Stimulated activated naive CD4-positive, alpha-beta T cell (primary cell): ENCODE measurements around the gene TPPP.
"Not testable (repeated sequence)": the region's sequence is repeated elsewhere in the genome, so short reads cannot be mapped to it uniquely, and the experiment has no call there.

Experiments used
- DNase-seq, 6 experiments: peaks; one replicate each; lab custom pipeline; 2025; lab: John Stamatoyannopoulos, UW

The TPPP gene

DNA sequence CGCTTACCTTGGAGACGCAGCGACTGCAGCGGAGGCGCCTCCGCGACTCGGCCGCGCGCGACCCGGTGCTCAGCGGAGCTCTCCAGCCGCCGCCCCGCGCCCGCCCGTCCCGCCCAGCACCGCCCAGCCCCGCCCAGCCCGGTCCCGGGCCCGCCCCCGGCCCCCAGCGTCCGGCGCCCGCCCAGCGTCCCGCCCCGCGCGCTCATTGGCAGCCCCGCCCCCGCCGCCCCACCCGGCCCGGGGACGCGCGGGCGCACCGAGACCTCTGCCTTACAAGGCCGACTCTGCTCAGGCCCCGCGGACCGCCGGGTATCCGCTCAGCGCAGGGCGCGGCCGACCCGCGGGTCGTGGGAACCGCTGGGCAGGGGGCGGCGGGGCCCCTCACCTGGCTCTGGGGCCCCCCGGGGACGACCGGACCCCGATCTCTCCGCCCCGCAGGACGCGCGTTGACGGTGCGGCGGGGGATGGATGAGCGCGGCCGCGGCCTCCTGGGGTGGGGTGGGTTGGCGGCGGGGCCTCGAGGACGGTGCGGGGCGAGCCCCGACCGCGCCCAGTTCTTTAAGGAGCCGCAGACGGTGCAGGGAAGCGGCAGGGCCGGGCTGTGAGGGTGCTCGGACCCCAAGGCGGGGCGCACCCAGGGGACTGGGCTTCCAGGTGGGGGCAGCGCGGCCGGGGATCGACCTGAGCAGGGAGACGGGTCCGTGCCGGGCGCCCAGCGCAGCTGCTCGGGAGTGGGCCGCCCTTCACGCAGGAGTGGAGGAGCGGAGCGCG lies at the start of gene TPPP:
Gene TPPP, minus strand, starts transcription at position 82 of the 771 bp plus-strand sequence. CDS start 15,292 bp downstream, outside the sequence.
- DNase-seq = peak; percentile 27 to 72 (median 66)

DNA sequence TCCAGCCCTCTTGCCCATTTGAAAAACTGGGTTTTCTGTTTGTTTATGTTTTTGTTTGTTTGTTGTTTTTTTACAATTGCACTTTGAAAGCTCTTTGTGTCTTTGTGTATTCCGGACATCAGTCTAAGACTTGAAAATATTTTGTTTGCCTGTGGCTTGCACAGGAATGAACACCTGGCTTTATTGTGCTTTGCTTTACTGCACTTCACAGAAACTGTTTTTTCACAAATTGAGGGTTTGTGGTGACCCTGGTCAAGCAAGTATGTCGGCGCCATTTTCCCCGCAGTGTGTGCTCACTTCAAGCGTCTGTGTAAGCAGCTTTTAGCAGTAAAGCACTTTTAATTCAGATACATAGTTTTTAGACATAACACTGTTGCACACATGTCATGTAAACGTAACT lies 49.1 kb upstream of the TPPP start:
- not testable (repeated sequence) for DNase-seq

DNA sequence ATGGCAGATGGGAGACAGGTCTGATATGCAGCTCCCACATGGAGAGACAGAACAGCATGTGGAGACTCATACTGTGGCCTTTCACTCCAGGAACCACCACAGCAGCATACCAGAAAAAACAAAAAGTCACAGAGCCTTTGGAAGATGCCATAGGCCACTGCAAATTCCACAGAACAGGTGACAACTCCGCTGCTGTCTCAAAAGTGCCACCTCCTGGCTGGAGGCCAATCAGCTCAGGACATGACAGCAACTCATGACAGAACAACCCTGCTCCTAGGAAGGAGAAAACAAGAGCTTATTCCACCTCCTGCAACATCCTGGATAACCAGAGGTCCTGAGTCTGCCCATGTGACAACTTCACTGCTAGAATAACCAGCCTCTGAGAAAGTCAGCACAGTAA lies 41.0 kb upstream of the TPPP start:
- DNase-seq = not testable (repeated sequence)

DNA sequence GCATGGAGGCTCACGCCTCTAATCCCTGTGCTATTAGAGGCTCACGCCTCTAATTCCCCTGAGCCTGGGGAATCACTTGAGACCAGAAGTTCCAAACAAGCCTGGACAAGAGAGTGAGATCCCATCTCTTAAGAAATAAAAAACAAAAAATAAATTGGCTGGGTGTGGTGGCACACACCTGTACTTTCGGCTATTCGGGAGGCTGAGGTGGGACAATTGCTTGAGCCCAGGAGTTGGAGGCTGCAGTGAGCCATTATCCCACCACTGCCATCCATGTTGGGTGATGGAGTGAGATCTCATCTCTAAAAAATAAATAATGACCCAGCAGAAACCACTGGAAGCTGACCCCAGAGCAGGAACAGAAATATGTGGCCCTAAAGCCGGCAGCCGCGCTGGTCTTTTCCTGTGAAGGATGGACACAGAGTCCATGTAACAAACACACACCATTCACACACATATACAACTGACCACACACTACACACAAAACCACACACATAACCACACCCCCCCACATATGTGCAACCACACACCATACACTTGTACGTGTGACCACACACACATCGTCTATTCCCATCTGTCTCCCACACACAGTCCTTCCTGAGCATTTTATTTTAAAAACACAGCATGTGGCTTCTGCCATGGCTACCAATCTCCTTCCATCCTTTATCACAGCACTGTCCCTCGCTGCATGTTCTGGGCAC lies 39.8 kb upstream of the TPPP start:
- DNase-seq = not testable (repeated sequence)

DNA sequence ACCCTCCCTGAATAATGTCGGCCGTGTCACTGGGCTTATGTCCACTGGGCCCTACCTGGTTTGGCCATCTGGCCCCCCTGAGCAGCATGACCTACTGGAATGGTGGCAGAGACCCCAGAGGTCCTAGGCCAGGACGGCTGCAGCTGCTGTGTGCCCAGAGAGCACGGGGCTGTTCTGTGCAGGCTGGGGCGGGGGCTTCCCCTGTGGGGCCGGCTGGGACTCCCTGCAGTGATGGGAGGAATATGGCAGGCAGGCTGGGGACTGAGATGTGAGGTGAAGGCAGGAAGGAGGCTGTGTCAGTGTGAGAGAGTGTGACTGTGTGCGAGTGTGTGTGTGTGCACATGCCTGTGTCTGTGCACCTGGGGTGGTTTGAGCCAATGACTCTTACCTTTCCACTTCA lies 36.1 kb upstream of the TPPP start:
- not testable (repeated sequence) for DNase-seq

DNA sequence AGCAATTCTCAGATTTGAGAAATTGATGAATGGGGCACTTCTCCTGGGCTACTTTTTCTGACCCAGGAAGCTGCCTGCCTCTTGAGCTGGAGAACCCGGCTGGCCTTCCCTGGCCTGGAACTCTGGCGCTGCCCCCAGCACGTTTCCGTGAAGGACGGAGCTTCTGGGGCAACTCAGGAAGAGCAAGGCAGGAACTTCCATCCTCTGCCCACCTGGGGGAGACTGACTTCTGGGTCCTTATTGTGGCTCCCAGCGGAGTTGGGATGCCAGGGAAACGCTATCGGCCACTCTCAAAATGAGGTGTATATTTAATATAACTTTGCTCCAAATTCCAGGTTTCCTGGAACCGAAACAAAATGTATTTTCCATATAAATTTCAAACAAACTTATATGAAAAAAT lies 33.9 kb upstream of the TPPP start:
- not testable (repeated sequence) for DNase-seq

DNA sequence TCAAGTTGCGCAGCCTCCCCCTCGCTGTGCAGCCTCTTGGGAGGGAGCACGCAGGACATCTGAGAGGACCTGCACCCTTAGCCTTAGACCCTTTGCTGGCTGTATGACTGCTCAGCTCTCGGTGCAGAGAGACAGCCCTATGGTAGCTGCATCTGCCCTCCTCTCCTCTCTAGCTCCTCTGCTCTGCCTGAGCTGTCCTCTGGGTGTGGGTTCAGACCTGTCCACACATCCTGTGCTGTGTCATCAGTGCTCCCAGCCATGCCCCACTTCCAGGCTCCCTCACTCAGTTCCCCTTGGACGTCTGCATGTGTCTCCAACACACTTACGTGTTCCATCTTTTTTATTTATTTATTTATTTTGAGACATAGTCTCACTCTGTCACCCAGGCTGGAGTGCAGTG lies 30.7 kb upstream of the TPPP start:
- DNase-seq = not testable (repeated sequence)

DNA sequence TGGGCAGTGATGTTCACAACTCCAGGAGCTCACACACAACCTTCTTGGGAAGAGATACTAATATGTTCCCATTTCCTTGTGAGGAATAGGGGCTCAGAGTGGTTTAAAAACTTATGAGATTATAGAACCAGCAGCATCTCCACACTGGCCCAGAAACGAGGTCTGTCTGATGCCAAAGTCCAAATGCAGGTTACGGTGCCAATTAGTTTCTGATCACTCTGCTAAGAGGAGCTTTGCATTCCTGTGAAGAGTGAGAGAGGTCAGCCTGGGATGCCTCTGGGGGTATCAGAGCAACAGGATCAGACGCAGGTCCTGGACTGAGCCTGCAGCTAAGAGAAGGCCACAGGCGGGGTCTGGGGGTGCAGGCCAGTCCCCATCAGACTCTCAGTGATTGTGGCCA lies 30.2 kb upstream of the TPPP start:
- not testable (repeated sequence) for DNase-seq

DNA sequence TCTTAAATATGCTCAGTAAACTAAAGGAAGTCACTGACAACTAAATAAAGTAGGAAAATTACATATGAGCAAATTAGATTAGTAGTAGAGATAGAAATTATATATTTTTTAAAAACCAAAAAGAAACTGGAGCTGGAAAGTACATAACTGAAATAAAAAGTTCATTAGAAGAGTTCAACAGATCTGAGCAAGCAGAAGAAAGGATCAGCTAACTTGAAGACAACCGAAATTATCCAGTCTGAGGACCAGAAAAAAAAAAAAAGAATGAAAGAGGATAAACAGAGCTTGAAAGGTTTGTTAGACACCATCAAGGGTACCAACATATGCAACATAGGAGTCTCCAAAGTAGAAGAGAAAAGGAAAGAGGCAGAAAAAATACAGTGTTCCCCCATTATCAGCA lies 26.2 kb upstream of the TPPP start:
- not testable (repeated sequence) for DNase-seq

DNA sequence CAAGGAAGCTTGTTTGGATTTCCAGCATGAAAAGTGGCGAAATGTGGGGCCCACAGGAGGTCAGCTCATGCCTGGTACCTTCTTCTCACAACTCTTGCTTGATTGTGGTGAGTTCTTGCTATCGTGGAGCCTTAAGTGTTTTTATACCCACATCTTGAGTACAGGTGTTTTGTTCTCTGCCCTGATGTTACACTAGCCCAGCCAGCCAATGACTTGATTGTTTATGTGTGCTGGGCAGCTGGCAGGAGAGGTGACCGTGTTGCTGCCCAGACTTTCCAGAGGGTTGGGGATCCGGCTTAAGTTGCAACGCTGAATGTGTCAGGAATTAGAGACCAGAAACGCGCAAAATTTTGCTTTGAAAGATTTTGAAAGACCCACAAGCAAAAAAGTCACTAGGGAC lies 24.0 kb upstream of the TPPP start:
- no peak for DNase-seq

DNA sequence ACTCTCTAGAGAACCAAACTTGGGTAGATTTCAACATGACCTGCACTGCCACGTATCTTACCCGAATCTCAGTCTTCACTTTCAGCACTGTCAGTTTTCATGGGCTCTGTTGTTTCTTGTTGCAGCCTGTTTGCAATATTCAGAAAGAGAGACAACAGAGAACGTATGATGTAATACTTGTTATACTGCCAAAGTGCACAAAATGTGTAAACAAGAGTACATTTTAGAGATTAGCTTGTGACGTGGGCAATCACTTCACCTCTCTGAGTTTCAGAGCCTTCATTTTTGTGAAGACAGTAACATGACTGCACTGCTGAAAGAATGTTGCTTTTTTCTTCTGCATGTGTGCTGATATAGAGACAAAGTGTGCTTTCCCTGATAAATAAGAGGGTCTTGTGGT lies 23.6 kb upstream of the TPPP start:
- DNase-seq = not testable (repeated sequence)

DNA sequence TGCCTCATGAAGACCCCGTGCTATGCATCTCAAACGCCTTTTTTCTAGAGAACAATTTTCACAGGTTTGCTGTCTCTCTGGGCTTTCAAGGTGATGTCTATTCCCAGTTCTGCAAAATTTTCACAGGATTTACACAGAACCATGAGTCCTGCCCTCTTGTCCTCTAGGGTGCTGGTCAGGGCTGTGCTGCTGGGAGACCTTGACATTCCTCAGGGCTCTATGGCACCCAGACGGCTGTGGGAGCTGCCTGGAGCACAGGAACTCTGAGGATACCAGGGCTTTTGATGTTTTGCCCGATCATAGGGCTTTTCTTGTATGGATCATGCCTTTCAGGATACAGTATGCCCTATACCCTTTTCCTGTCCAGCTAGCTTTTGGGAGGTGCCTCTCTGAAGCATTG lies 22.5 kb upstream of the TPPP start:
- DNase-seq = not testable (repeated sequence)

DNA sequence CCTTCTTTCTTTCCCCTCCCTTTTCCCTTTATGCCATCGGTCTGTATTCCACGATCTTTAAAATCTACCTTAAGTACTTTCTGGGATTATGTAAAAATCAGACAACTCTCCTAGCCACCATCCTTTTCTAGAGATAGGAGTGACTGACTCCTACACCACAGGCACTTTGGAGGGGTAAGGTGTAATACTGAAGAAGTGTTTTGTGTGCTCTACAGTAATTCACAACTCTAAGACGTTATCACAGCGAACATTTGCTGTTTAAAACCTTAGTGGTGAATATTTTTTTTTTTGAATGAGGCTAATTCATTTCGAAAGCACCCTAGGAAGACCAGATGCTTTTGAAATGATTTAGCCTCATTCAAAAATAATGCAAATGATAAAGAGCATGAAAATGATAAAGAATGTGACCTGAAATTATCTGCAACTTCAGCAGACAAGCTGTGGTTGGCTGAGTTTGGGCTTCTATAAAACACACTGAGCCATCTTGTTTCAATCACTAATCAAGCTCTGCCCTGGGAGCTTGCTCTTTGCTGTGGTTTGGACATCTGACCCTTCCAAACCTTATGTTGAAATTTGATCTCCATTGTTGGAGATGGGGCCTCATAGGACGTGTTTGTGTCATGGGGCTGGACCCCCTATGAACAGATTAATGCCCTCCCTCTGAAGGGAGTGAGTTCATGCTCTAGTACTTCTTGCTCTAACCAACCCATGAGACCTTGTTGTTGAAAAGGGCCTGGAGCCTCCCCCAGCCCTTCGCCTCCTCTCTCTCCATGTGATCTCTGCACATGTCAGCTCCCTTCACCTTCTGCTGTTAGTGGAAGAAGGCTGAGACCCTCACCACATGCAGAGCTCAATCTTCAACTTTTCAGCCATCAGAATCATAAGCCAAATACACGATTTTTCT lies 21.3 kb upstream of the TPPP start:
- DNase-seq = not testable (repeated sequence)

DNA sequence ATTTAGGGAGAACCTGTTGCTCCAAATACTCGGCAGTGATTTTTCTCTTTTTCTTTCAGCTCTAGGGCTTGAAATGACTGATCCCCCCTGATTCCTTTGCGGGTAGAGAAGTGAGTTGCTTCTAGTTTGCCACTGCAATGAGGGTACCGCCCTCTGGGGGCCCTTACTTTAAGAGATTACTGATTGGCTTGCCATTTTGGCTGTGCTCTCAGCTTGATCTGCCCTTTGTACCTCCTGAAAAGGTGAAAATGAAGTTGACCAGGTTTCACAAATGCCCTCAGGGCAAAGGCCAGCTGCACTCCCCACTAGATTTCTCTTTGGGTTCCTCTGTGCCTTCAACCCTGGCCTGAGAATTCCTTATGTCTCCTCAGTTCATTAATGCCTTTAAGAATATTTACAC lies 20.5 kb upstream of the TPPP start:
- not testable (repeated sequence) for DNase-seq

DNA sequence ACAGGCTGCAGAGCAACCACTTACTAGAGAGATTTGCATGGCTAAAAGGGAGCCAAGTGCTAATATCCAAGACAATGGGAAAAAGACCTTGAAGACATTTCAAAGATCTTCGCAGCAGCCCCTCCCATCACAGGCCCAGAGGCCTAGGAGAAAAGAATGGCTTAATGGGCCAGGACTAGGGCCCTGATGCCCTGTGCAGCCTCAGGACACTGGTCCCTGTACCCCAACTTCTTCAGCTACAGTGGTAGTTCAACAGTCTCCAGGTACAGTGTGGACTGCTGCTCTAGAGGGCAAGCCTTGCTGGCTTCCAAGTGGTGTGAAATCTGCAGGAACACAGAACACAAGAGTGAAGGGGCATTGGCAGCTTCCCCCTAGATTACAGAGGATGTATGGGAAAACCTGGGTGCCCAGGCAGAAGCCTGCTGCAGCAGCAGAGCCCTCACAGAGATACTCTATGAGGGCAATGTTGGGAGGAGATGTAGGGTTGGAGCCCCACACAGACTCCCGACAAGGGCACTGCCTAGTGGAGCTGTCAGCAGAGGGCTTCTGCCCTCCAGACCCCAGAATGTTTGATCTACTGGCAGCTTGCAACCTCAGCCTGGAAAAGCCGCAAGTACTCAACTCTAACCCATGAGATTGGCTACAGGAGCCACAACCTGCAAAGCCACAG lies 15.8 kb upstream of the TPPP start:
- not testable (repeated sequence) for DNase-seq

DNA sequence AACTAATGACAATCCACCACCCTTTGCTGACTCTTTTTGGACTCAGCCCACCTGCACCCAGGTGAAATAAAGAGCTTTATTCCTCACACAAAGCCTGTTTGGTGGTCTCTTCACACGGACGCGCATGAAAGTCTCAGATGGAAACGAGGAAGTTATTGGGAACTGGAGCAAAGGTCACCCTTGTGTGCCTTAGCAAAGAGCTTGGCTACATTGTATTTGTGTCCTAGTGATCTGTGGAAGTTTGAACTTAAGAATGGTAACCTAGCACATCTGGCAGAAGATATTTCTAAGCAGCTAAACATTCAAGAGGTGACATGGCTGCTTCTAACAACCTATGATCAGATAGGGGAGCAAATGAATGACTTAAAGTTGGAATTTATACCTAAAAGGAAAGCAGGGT lies 15.2 kb upstream of the TPPP start:
- not testable (repeated sequence) for DNase-seq

DNA sequence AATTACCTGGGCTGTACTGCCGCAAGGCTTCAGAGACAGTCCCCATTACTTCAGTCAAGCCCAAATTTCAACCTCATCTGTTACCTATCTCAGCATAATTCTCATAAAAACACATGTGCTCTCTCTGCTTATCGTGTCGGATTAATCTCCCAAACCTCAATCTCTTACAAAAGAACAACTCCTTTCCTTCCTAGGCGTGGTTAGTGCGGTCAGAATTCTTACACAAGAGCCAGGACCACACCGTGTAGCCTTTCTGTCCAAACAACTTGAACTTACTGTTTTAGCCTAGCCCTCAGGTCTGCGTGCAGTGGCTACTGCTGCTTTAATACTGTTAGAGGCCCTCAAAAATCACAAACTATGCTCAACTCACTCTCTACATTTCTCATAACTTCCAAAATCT lies 13.0 kb upstream of the TPPP start:
- not testable (repeated sequence) for DNase-seq

DNA sequence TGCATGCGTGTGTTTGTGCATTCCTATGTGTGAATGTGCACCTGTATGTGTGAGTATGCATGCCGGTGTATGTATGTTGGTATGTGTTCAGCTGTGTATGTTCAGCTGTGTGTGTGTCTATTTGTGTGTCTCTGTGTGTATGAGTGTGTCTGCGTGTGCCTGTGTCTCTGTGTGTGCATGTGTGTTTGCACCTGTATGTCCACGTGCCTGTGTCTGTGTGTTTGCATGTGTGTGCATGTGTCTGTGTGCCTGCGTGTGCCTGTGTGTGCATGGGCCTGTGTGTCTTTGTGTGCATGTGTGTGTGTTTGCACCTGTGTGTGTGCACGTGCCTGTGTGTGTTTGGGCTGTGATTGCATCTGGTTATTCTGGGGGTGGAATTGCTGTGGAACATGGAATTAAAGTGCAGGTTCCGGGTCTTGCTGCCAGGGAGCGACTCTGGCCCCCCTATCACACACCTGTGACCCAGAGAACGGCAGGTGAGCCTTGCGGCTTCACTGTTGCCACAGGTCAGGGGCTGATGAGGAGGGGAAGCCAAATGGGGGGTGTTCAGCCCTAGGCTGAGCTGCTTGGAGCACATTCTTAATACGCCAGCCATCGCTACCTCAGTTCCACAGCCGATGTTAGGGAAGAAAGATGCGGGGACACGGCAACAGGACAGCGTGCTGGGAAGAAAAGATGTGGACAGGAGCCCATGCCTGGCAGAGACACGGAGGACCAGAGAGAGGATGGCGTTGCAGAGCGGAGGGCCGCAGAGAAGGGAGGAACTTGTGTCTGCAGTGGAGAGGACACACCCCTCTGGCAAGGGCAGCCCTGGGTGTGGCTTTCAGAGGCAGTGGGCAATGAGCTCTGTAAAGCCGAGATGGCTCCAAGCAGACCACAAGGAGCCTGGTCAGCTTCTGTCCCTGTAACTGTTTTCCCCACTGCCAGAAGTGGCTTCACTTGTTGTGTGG lies 3.9 kb upstream of the TPPP start:
- DNase-seq = not testable (repeated sequence)

DNA sequence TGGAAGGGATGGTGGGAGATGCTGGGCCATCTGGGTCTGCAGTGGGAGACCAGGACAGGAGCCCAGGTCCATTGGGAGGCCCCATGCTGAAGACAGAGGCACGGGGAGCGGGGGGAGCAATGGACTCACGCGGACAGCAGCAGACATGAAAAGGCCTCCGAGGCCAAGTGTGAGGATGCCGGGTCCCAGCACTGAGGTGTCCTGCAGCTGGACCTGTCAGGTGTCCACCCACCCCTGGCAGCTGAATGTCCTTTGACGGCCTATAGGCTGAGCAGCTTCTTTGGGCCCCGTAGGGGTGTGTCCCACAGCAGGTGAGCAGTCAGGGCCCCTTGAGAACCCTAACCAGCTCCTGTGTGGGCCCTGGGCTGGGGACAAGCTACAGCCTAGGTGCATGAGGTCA lies 3.0 kb upstream of the TPPP start:
- not testable (repeated sequence) for DNase-seq

DNA sequence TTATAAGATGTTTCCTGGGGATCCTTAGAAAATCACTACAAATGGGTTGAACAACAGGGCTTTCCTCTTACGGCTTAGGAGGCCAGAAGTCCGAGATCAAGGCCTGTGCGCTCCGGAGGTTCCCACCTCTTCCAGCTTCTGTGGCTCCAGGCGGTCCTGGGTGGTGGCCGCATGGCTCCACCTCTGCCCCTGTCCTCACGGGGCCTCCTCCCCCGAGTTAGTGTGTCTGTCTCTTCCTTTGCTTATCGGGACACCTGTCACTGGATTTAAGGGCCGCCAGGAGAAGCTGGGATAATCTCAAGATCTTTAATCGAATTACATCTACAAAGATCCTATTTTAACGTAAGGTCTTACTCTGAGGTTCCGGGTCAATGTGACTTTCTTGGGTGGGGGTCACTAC lies 2.3 kb upstream of the TPPP start:
- DNase-seq = not testable (repeated sequence)

DNA sequence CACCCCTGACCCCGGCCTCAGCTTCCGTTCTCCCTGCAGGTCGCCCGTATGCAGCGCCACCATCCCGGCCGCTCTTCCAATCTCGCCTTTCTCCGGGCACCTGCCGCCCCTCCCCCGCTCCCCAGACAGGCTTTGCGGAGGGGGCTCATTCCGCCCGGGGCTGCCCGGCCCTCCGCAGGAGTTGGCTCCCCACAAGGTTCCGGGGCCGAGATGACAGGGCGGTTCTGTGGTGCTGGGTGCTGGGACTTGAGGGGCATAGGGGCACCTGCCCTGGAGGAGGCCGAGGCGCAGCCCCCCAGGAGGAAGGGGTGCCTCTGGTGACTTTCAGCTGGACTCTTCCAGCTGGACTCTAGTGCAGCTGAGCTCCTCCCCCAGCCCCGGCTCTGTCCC lies 885 bp upstream of the TPPP start:
- DNase-seq = peak in 1 of 6 experiments; percentile 10
